Endothelial cell of hepatic sinusoid (primary cell): ENCODE measurements around the gene MICAL2.

Experiments
- in situ Hi-C: cut with HindIII; loops from 2 replicates; pipeline ENCODE4 v1.10.0; 2017; ENCODE audit warnings: low sequenced_read_pairs

The MICAL2 gene

DNA sequence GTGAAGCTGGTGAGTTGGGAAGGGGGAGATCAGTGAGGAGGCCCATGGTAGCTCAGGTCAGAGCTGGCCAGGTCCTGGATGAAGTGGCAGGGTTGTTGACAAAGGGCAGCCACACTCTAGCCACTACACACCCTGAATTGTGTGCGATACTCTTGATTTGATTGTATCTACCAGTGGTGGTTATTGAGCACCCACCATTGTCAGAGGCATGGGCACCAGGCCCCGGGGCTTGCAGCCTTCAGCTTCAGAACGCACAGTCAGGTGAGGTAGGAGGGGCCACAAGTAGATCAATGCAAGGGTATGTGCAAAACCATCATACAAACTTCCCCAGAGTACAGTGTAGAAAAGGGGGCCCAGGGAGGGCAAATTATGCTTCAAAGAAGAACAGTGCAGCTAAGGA is 38.1 kb downstream of the MICAL2 start:
- in situ Hi-C loops = no loop called here

DNA sequence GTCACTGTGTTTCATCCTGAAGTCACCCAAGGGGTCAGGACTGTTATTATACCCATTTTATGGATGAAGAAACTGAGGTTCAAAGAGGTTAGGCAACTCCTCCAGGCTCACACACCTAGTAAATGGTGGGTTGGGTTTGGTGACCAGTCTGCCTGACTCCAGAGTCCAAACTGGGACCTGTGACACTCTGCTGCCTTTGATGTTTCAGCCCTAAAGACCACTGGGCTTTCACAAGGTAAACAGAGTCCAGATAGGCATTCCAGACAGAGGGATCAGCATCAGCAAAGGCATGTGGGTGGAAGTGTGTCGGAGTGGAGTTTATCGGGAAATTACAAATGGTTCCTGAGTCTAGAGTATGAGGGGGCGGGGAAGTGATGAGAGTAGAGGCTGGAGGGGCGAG is 38.5 kb downstream of the MICAL2 start:
- in situ Hi-C loops = no loop called here

DNA sequence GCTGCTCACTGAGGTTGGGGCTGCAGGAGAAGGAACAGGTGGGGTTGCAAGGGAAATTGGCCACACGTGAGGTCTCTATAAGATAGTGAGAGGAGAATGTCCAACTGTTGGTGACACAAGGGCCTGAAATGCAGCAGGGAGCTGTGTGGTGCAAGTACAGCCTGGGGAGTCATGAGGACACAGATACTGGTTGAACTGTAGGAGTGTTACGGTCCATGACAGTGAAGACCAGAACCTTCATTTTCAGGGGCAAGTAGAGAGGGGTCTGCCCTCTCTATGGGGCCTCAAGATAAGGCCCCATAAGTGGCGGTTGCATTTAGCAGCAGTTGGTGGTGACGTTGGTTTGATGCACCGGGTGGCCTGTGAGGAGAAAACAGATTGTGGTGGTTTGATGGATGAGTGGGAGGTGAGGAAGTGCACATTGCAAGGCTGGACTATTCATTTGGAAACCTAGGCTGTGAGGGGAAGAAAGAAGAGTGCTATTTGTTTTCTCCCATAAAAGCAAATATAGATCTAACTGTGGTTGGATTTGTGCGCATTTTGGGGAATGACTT is 39.4 kb downstream of the MICAL2 start:
- in situ Hi-C loops = no loop called here

DNA sequence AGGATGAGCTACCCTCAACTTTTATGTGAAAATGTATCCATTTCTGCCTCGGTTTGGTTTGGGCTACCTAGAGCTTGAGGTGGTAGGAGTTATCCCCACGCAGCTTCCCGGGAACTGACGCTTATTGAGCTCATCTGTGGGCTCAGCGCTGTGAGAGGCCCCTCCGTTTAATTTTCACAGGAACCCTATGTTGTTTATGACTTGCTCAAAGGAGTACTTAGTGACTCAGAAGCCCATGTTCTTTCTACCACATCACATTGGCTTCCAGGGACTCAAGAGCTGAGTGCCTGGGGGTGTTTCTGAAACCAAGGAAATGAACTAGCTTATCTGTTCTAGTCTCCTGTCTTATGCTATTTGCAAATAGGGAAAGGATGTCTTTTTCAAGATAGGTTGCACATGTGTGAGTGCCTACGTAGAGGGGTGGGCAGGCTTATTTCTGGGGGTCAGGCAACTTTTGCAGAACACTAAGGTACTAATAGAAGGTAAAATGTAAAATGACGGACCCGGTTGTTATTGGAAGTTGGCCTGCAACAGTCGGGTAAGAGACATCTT is 40.5 kb downstream of the MICAL2 start:
- in situ Hi-C loops = no loop called here

DNA sequence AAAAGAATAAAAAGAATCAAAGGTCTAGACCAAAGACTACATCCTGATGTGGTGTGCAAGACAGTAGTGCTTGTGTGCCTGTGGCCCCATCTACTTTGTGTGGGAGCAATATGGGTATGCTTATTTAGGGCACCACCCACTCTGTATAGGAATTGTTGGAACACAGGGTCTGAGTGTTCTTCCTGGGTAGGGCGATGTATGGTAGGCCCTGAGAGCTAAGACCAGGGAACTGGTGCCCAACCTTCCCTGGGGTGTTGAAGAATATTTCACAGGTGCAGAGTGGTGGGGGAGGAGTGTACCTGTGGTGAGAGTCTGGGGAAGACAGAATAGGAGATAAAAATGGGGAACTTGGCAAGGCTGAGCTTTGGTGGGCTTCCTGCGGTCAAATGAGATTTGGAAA is 41.9 kb downstream of the MICAL2 start:
- in situ Hi-C loops = no loop called here

DNA sequence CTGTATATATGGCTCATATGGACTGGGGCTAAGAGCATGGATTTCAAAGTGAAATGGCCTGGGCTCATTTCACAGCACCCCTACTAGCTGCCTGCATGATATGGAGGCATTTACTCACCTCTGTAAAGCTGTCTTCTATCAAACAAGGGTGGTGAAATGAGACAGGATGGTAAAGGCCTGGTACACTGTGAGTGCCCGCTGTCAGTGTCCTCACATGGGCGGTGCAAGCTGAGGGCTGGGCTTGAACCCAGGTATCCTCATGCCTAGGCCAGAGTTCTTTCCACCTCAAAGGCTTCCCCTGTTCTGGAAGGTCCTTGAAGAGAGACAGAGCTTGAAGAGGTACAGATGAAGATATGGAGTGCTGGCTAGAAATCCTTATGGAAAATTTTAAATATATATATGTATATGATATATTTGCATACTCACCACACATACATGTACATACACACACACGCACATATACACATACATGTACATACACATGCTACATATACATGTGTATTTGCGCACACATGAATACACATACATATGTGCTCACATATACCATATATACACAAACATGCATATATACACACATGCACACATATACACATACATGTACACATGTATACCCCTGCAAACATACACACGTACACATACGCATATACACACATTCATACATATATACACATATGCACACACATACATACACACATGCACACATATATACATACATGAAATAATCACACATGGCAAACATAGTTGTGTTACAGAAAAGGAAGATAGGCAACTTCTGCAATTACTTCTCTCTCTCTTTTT is 44.7 kb downstream of the MICAL2 start:
- in situ Hi-C loops = no loop called here

DNA sequence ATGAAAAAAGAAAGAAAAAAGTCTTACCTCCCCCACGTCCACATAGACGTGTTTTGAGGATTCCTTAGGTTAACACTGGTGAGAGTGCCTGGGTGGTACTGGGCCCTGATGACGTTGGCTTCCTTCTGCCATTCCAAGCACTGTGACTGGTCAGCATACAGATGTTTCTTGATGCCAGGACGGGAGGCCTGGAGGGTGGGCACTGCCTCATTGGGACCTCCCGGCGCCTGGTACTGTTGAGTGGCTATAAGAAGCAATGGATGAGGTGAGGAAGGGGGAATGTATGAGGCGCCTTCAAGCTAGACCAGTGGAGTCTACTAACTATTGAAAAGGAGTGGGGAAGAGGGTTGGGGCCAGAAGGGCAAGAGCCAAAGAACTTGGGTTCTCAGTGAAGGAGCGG is 45.3 kb downstream of the MICAL2 start:
- in situ Hi-C loops = no loop called here

DNA sequence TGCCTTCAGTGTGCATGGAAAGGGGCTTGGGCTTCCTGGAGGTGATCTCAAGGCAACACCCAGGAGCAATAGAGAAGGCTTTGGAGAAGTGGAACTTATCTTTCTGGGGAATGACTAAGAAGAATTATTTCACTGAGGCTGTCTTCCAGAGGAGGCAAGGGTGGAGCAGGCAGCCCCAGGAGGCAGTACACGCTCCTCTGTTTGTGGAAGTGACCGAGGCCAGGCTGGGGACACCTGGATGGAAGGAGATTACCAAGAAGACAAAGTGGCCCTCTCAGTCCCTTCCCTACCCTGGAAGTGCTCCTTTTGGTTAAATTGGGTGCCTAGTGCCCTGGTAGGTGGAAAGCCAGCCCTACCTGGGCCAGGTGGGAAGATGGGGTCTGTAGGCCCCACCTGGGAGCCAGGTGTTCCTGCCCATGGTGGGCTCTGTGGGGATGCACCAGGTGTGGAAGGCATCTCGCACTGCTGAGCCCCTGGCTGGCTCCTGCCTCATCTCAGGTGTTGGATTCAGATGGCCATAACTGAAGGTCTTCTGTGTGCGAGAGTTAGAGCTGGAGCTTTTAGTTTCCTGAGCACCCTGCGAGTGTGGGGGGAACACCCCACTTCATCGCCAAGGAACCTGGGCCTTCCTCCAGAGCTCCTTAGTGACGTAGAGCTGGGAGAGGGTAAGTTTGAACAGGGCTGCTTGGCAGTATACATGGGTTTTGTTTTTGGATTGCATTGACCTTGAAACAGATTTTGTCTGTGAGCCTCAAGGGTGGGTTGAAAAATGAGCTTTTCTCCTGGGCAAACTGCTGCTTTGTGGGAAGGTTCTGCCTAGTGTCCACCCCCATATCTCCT is 46.1 kb downstream of the MICAL2 start:
- in situ Hi-C loops = no loop called here

DNA sequence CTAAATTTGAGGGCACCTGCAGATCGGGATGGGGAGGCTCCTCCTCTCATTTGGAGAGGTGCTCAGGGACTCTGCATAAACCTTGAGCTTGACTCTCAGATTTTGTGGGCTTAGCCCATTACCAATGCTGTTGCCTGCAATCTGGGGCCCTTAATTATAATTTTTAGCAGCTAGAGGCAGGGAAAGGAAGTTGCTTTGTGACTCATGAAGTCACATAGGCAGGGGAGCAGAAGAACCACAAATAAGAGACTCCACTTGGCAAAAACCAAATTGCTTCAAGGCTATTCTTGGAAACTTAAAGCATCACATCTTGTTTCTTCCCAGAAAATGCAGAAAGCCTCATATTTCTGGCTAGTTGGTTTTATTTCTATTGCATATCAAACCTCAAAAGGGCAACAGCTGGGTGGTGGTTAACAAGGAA is 46.9 kb downstream of the MICAL2 start:
- in situ Hi-C loops = no loop called here

DNA sequence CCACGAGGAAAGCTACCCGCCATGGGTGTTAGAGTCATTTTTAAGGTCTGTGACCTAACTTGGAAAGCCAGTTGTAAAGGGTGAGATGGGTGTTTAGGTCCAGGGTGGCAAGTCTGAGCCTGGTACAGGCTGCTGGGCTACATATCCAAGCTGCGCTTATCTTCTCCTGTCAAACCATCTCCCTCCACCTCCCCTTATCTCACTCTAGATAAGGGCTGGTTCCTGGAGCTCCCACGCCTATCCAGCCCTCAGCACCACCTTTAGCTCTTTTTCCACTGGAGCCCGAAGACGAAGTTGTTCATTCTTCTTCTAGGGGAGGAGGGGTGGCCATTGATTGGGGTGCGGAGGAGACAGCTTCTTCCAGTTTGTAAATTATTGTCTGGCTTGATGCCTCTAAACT is 48.5 kb downstream of the MICAL2 start:
- in situ Hi-C loops = no loop called here

DNA sequence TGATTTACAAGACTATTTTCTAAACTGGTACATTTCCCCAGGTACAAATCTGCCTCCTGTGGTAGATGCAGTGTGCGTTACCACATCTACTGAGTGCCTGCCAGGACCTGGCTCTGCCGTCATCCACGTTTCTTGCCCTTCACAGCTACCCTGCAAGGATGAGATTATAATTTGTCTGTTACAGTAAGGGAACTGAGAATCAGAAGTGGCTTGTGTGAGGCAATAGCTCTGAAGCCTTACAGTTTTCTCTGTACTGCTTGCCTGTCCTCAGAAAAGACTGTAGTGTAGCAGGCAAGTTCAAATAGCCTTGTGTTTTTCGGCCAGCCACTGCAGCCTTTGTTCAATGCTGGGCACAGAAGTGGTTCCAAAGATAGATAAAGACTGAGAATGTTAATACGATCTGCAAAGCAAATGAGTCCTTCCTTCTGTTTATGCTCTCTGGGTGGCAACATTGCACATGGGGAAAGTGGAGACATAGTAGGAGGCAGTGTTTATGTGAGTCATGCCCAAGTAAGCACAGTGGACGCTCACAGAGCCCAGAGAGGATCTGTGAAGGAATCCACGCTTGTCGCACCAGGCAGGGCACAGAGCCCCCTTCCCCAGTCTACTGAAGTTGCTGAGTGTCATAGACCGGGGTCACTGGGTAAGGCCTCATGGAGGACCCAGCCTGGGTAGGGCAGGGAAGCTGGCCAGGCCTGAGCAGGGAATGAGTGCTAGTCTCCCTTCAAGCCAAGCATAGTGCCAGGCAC is 49.1 kb downstream of the MICAL2 start:
- in situ Hi-C loops = loop anchor here (5.0 kb wide), 1 partner anchor 72 kb away; no protein-coding TSS in a partner anchor

DNA sequence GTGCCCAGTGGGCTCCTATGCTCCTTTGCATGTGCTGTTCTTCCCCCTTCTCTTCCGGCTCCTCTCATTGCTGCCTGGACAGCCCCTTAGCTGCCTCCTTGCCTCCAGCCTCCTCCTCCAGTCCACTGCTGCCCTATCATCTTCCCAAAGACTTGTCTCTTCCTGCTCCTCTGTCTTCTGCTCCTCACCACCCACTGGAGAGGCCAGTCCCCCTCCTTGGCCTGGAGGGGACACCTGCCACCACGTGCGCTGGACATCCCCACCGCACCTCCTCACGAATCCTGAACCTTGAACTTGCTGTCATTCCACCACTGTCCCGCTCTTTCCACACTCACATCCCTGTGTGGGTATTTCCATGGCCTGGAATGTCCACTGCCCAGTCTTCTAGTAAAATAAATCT is 49.8 kb downstream of the MICAL2 start:
- in situ Hi-C loops = loop anchor here (5.0 kb wide), 1 partner anchor 73 kb away; no protein-coding TSS in a partner anchor

DNA sequence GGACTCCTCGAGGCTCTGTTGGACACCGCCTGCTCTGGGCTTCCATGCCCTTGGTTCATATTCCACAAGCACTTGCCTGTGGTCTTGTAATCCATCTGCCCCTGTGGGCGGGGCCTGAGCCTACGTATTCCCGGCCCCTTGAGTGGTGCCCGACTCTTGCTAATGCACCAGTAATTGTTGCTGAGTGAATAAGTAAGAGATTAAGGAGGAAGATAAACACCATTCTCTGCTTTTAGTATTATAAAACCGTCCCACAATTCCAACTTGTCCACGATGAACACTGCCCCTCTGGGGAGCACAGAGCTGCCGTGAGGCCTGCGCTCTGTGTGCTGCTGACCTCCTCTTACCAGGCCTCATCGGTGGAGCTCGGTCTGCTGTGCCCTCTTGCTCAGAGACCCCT is 50.3 kb downstream of the MICAL2 start:
- in situ Hi-C loops = loop anchor here (5.0 kb wide), 1 partner anchor 73 kb away; no protein-coding TSS in a partner anchor

DNA sequence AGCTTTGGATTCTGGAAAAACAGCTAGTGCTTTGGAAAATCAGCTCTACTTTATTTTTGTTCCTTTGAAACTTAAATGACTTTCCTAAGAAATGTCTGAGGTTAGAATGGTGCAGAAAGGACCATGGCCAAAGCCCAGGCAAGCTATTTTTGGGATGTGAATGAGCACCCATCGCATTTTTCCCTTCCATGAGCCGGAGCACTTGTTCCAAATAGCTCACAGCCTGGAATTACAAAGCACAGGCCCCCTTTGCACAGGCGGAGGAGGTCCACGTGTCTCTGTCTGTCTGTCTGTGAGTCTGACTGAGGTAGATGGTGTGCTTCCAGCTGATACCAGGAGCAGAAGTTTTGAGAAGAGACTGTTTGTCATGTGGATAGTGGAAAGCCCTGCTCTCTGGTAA is 50.7 kb downstream of the MICAL2 start:
- in situ Hi-C loops = loop anchor here (5.0 kb wide), 1 partner anchor 74 kb away; no protein-coding TSS in a partner anchor

DNA sequence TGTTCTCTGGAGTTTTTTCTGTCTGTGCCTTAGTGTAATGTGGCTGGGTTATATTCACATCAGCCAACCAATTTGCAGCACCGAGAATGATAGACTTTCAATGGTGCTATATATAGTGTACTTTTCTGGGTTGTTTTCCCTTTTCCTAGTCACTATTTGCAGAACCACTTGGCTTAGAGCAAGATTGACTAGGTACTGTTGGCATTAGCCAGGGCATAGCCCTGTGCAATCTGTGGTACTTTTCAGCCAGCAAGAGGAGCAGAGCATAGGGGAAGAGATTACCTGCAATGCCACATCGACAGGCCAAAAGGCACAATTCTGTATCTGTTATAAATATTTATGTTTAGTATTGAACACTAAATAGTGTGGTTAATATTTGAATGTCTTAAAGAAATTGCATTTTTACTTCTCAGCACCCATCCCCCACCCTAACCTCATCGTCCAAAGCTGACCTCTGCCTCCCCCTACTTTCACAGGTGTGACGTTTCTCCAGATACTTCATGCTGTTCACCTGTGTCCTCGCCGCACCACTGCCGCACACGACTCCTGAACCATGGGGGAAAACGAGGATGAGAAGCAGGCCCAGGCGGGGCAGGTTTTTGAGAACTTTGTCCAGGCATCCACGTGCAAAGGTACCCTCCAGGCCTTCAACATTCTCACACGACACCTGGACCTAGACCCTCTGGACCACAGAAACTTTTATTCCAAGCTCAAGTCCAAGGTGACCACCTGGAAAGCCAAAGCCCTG is 51.4 kb downstream of the MICAL2 start:
- in situ Hi-C loops = loop anchor here (5.0 kb wide), 1 partner anchor 74 kb away; no protein-coding TSS in a partner anchor

DNA sequence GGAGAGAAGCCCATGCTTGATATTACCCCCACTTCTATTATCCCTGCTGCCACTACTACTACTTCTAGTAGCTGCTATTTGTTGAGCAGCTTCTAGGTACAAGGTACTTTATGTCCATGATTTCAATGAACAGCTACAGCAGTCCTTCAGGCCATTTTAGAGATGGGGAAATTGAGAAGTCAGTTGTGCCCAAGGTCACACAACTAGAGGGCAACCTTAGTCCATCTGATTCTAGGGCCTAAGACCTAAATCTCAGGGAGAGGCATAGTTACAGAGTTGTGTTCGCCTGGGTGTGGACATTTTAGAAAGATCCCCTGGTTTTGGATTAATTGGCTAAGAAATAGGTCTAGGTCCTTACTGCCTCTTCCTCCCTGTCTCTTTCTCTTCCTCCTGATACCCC is 52.3 kb downstream of the MICAL2 start:
- in situ Hi-C loops = loop anchor here (5.0 kb wide), 1 partner anchor 75 kb away; no protein-coding TSS in a partner anchor

DNA sequence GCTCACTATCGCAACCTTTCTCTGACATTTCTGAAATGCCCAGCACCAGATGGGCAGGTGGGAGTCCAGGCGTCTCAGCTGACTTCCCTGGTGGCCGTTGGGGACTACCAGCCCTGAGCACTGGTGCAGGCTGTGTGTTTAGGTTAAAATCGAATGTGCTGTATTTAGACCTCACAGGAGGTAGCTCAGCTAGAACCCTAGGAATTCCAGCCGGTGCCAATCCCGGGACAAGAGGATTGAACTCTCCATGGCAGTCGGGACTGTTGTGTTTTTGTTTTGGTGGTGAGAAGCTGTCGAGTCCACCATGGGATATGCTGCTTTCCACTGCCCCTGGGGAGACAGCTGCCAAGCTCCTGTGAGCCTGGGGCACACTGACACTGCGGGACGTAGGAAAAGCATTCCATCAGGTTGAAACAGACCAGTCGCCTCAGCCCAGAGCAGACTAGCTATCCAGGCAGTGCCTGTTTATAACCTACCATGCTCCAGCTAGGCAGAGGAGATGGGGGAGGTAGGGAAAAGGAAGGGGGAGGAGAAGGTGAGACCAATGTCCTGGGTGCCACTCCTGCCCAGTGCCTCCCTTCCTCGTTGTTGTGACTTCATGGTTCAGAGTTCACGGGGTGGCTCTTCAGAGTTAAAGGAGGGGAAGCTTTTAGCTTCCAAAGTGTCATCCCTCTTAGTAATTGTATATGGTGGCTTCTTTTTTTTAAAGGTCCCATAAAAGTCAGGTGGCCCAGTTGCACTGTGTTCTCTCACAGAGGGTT is 53.0 kb downstream of the MICAL2 start:
- in situ Hi-C loops = loop anchor here (5.0 kb wide), 1 partner anchor 76 kb away; no protein-coding TSS in a partner anchor

DNA sequence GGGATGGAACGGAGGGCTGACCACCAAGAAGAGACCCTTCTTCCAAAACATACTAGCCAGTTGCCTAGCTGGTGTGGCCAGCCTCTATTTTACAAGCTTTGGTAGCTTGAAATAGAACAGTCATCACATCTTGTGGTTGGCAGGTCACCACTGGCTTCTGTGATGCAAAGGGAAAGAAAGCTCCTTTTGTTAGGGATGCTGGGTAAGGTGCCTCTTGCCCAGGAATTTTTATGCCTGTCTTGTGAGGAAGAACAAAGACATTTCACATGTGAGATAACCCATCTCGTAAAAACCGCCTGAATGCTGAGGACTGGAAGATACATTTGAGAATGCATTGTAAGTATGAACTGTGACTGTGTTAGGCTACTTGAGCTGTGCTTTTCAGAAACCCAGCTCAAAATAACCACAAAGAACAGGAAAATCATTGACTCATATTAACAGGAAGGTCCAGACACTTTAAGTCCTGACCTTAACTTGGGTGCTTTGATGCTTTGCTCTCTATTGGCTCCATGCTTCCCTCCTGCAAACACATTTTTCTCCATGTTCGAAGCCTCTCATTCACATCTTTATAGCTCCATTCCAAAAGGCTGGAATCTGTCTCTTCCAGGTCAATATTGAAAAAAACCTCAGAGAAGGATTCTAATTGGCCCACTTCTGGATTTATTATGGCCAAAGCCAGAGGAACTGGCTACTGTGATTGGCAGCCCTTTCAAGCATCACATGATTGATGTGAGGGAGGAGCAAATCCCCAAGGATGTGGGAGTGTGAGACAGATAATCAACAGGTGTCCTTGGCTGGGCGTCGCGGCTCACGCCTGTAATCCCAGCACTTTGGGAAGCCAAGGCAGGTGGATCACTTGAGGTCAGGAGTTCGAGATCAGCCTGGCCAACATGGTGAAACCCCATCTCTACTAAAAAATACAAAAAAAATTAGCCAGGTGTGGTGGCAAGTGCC is 53.9 kb downstream of the MICAL2 start:
- in situ Hi-C loops = loop anchor here (5.0 kb wide), 1 partner anchor 77 kb away; no protein-coding TSS in a partner anchor
